ENCODE measurements around the gene GRK3.

GRK3 gene

GRCh38 chr22:25765016-25765367, 200.5 kb downstream of the GRK3 start:
- Histone ChIP-seq H2AK5ac (ENCODE audit: low read depth, low read length) (no peak overlapping the region), H3K27me3 (ENCODE audit: control insufficient read depth in 3 of 3, insufficient read depth in 3 of 3, low read depth in 1 of 3, low read length in 3 of 3) (no peaks in the 10 kb centered on the region), H3K14ac (ENCODE audit: low read length) (no peak overlapping the region), H2BK15ac (ENCODE audit: low read length) (no peak overlapping the region), H3K4me2 (ENCODE audit: insufficient read depth, low read length, poor library complexity, severe bottlenecking) (no peak overlapping the region), H3K9me3 (replicated peaks in 1 of 2; ENCODE audit: control insufficient read depth in 2 of 2, insufficient read depth in 1 of 2, low read depth in 1 of 2, low read length in 2 of 2) (peaks cover 0 to 2% of the 10 kb centered on the region in 2 donors), H3K27ac (replicated peaks; ENCODE audit: low read length) (no peak overlapping the region), H3K9ac (ENCODE audit: low read depth, low read length, poor library complexity) (no peak overlapping the region), H4K91ac (ENCODE audit: low read depth, low read length, poor library complexity) (no peak overlapping the region), H2AFZ (ENCODE audit: low read length) (no peak overlapping the region), H2BK120ac (ENCODE audit: low read depth, low read length) (no peak overlapping the region), H3K18ac (ENCODE audit: low read length) (no peak overlapping the region), H3K79me1 (ENCODE audit: low read depth, low read length) (no peaks in the 10 kb centered on the region), H3K4ac (ENCODE audit: low read length) (no peak overlapping the region), H3K4me1 (ENCODE audit: control insufficient read depth in 2 of 2, insufficient read depth in 1 of 2, low read depth in 1 of 2, low read length in 2 of 2) (no peaks in the 10 kb centered on the region), H2BK5ac (ENCODE audit: low read length) (no peak overlapping the region), H2BK12ac (ENCODE audit: low read length) (no peak overlapping the region), H3K23ac (ENCODE audit: low read depth, low read length, poor library complexity) (no peak overlapping the region), H3K36me3 (replicated peaks in 1 of 2; ENCODE audit: control insufficient read depth in 2 of 2, insufficient read depth in 2 of 2, low read length in 2 of 2) (no peaks in the 10 kb centered on the region), H3K4me3 (ENCODE audit: low read length in 2 of 2) (no peak overlapping the region), H4K8ac (ENCODE audit: low read depth, low read length) (no peak overlapping the region)
- WGBS, 2 donors (ENCODE audit: extremely low coverage in 2 of 2, insufficient read length in 2 of 2, insufficient replicate concordance in 1 of 2) = no CpG with 5 or more reads among the region's 2 CpGs
- no peak for DNase-seq (ENCODE audit: low spot score)

GRCh38 chr22:25765801-25766200, 201.3 kb downstream of the GRK3 start:
- Histone ChIP-seq H2BK5ac (ENCODE audit: low read length) (no peak overlapping the region), H2AK5ac (ENCODE audit: low read depth, low read length) (no peak overlapping the region), H3K79me1 (ENCODE audit: low read depth, low read length) (no peaks in the 10 kb centered on the region), H3K27ac (replicated peaks; ENCODE audit: low read length) (no peak overlapping the region), H3K4me3 (ENCODE audit: low read length in 2 of 2) (no peak overlapping the region), H3K4me1 (ENCODE audit: control insufficient read depth in 2 of 2, insufficient read depth in 1 of 2, low read depth in 1 of 2, low read length in 2 of 2) (no peaks in the 10 kb centered on the region), H4K91ac (ENCODE audit: low read depth, low read length, poor library complexity) (no peak overlapping the region), H3K9ac (ENCODE audit: low read depth, low read length, poor library complexity) (no peak overlapping the region), H2BK120ac (ENCODE audit: low read depth, low read length) (no peak overlapping the region), H2BK12ac (ENCODE audit: low read length) (no peak overlapping the region), H3K18ac (ENCODE audit: low read length) (no peak overlapping the region), H3K4ac (ENCODE audit: low read length) (no peak overlapping the region), H3K27me3 (ENCODE audit: control insufficient read depth in 3 of 3, insufficient read depth in 3 of 3, low read depth in 1 of 3, low read length in 3 of 3) (no peaks in the 10 kb centered on the region), H4K8ac (ENCODE audit: low read depth, low read length) (no peak overlapping the region), H3K14ac (ENCODE audit: low read length) (no peak overlapping the region), H3K36me3 (replicated peaks in 1 of 2; ENCODE audit: control insufficient read depth in 2 of 2, insufficient read depth in 2 of 2, low read length in 2 of 2) (no peaks in the 10 kb centered on the region), H3K4me2 (ENCODE audit: insufficient read depth, low read length, poor library complexity, severe bottlenecking) (no peak overlapping the region), H3K9me3 (replicated peaks in 1 of 2; ENCODE audit: control insufficient read depth in 2 of 2, insufficient read depth in 1 of 2, low read depth in 1 of 2, low read length in 2 of 2) (peaks cover 0 to 2% of the 10 kb centered on the region in 2 donors), H3K23ac (ENCODE audit: low read depth, low read length, poor library complexity) (no peak overlapping the region), H2BK15ac (ENCODE audit: low read length) (no peak overlapping the region), H2AFZ (ENCODE audit: low read length) (no peak overlapping the region)
- WGBS, 2 donors (ENCODE audit: extremely low coverage in 2 of 2, insufficient read length in 2 of 2, insufficient replicate concordance in 1 of 2) = no CpG with 5 or more reads among the region's 4 CpGs
- no peak for DNase-seq (ENCODE audit: low spot score)

- H3K18ac ChIP-seq (ENCODE audit: low read length) = no peak overlapping the region
- H2BK12ac ChIP-seq (ENCODE audit: low read length) = no peak overlapping the region
- H3K4me1 ChIP-seq (ENCODE audit: control insufficient read depth in 2 of 2, insufficient read depth in 1 of 2, low read depth in 1 of 2, low read length in 2 of 2) = no peaks in the 10 kb centered on the region
- H2AK5ac ChIP-seq (ENCODE audit: low read depth, low read length) = no peak overlapping the region
- no peak overlapping the region for H3K9ac ChIP-seq (ENCODE audit: low read depth, low read length, poor library complexity)
- no peaks in the 10 kb centered on the region for H3K27me3 ChIP-seq (ENCODE audit: control insufficient read depth in 3 of 3, insufficient read depth in 3 of 3, low read depth in 1 of 3, low read length in 3 of 3)
- no peak overlapping the region for H2AFZ ChIP-seq (ENCODE audit: low read length)
- no peak overlapping the region for H3K27ac ChIP-seq (replicated peaks; ENCODE audit: low read length)
- H3K23ac ChIP-seq (ENCODE audit: low read depth, low read length, poor library complexity) = no peak overlapping the region
- H3K36me3 ChIP-seq (replicated peaks in 1 of 2; ENCODE audit: control insufficient read depth in 2 of 2, insufficient read depth in 2 of 2, low read length in 2 of 2) = no peaks in the 10 kb centered on the region
- H3K14ac ChIP-seq (ENCODE audit: low read length) = no peak overlapping the region
- H2BK15ac ChIP-seq (ENCODE audit: low read length) = no peak overlapping the region
- no peak overlapping the region for H4K91ac ChIP-seq (ENCODE audit: low read depth, low read length, poor library complexity)
- DNase-seq (ENCODE audit: low spot score) = no peak
- no peaks in the 10 kb centered on the region for H3K79me1 ChIP-seq (ENCODE audit: low read depth, low read length)
- H4K8ac ChIP-seq (ENCODE audit: low read depth, low read length) = no peak overlapping the region
- H3K4me3 ChIP-seq (ENCODE audit: low read length in 2 of 2) = no peak overlapping the region
- no peak overlapping the region for H3K4ac ChIP-seq (ENCODE audit: low read length)
- H3K4me2 ChIP-seq (ENCODE audit: insufficient read depth, low read length, poor library complexity, severe bottlenecking) = no peak overlapping the region
- WGBS, 2 donors (ENCODE audit: extremely low coverage in 2 of 2, insufficient read length in 2 of 2, insufficient replicate concordance in 1 of 2) = no CpG with 5 or more reads among the region's 3 CpGs
- H2BK120ac ChIP-seq (ENCODE audit: low read depth, low read length) = no peak overlapping the region
- H2BK5ac ChIP-seq (ENCODE audit: low read length) = no peak overlapping the region
- peaks cover 0 to 2% of the 10 kb centered on the region in 2 donors for H3K9me3 ChIP-seq (replicated peaks in 1 of 2; ENCODE audit: control insufficient read depth in 2 of 2, insufficient read depth in 1 of 2, low read depth in 1 of 2, low read length in 2 of 2)
Measured at GRCh38 chr22:25766418-25766817, 201.9 kb downstream of the GRK3 start.

- Histone ChIP-seq H3K27ac (replicated peaks; ENCODE audit: low read length) (no peak overlapping the region), H3K23ac (ENCODE audit: low read depth, low read length, poor library complexity) (no peak overlapping the region), H3K4me3 (ENCODE audit: low read length in 2 of 2) (no peak overlapping the region), H3K9ac (ENCODE audit: low read depth, low read length, poor library complexity) (no peak overlapping the region), H2BK15ac (ENCODE audit: low read length) (no peak overlapping the region), H3K18ac (ENCODE audit: low read length) (no peak overlapping the region), H3K4me2 (ENCODE audit: insufficient read depth, low read length, poor library complexity, severe bottlenecking) (no peak overlapping the region), H2AFZ (ENCODE audit: low read length) (no peak overlapping the region), H3K14ac (ENCODE audit: low read length) (no peak overlapping the region), H2BK12ac (ENCODE audit: low read length) (no peak overlapping the region), H4K8ac (ENCODE audit: low read depth, low read length) (no peak overlapping the region), H3K9me3 (replicated peaks in 1 of 2; ENCODE audit: control insufficient read depth in 2 of 2, insufficient read depth in 1 of 2, low read depth in 1 of 2, low read length in 2 of 2) (peaks cover 0 to 2% of the 10 kb centered on the region in 2 donors), H4K91ac (ENCODE audit: low read depth, low read length, poor library complexity) (no peak overlapping the region), H3K36me3 (replicated peaks in 1 of 2; ENCODE audit: control insufficient read depth in 2 of 2, insufficient read depth in 2 of 2, low read length in 2 of 2) (no peaks in the 10 kb centered on the region), H2BK5ac (ENCODE audit: low read length) (no peak overlapping the region), H3K27me3 (ENCODE audit: control insufficient read depth in 3 of 3, insufficient read depth in 3 of 3, low read depth in 1 of 3, low read length in 3 of 3) (no peaks in the 10 kb centered on the region), H2AK5ac (ENCODE audit: low read depth, low read length) (no peak overlapping the region), H3K4ac (ENCODE audit: low read length) (no peak overlapping the region), H3K79me1 (ENCODE audit: low read depth, low read length) (no peaks in the 10 kb centered on the region), H2BK120ac (ENCODE audit: low read depth, low read length) (no peak overlapping the region), H3K4me1 (ENCODE audit: control insufficient read depth in 2 of 2, insufficient read depth in 1 of 2, low read depth in 1 of 2, low read length in 2 of 2) (no peaks in the 10 kb centered on the region)
- no CpG with 5 or more reads among the region's 4 CpGs for WGBS, 2 donors (ENCODE audit: extremely low coverage in 2 of 2, insufficient read length in 2 of 2, insufficient replicate concordance in 1 of 2)
- DNase-seq (ENCODE audit: low spot score) = no peak
Measured at GRCh38 chr22:25770333-25770732, 205.9 kb downstream of the GRK3 start.

Measured in neuronal stem cell (in vitro differentiated cells).